Suprapubic skin (tissue), 3 donors: ENCODE results near the gene CDCA5.

Experiments used
- CTCF ChIP-seq, 2 donors: fragments of 200-600 bp in 1 of 2; fragments of 450-650 bp in 1 of 2; sonication (generic) in 1 of 2; IDR thresholded peaks; one replicate each; pipeline ENCODE4 v1.5.1; 2016 to 2019; ENCODE audit warnings: antibody characterized with exemption in 2 of 2, mild to moderate bottlenecking in 1 of 2, moderate library complexity in 1 of 2
- EP300 ChIP-seq: sonication (generic); formaldehyde crosslinking; IDR thresholded peaks from one replicate; pipeline ENCODE4 v1.6.1; 2017; ENCODE audit warnings: antibody characterized with exemption

GRCh38 chr11:65111744-65112545 lies 28.1 kb upstream of the CDCA5 start, which contains the start of gene TM7SF2:
- no peak for TF ChIP-seq CTCF (IDR thresholded peaks at IDR 0.05)
- no peak for TF ChIP-seq EP300
